CD14-positive monocyte (primary cell): ENCODE data around the gene CNOT1. TPM values are rescaled to one million over a fixed set of nuclear protein-coding genes. Genes with fewer than 3 reads are reported as not detected.

Experiments used
- DNase-seq, 3 donors: peaks; one replicate each; pipeline ENCODE4 v3.0.0-alpha.2; 2011 to 2022
- H2AFZ ChIP-seq: 2 replicates; pipeline ENCODE4 v1.6.0; 2012; ENCODE audit warnings: mild to moderate bottlenecking, low read depth, low read length, inconsistent platforms; ENCODE audit not compliant: insufficient read depth, poor library complexity, severe bottlenecking
- H3K27ac ChIP-seq, 2 donors: 1 replicate in 1 of 2; 2 replicates in 1 of 2; pipeline ENCODE4 v1.5.1; 2012 to 2013; ENCODE audit warnings: low read length in 2 of 2, control low read depth in 1 of 2, inconsistent platforms in 1 of 2, low read depth in 1 of 2, mild to moderate bottlenecking in 1 of 2
- H3K27me3 ChIP-seq, 2 donors: one replicate each; pipeline versions ENCODE4 v1.6.0 to v1.6.1; 2011 to 2013; ENCODE audit warnings: low read length in 2 of 2; ENCODE audit not compliant: control insufficient read depth in 2 of 2, insufficient read depth in 2 of 2
- H3K36me3 ChIP-seq, 2 donors: replicated peaks in 1 of 2; 1 replicate in 1 of 2; 2 replicates in 1 of 2; pipeline versions ENCODE4 v1.5.1 to v1.6.1; 2012 to 2013; ENCODE audit warnings: low read length in 2 of 2, control low read depth in 1 of 2, inconsistent platforms in 1 of 2, mild to moderate bottlenecking in 1 of 2; ENCODE audit not compliant: insufficient read depth in 2 of 2, control insufficient read depth in 1 of 2
- H3K4me1 ChIP-seq, 2 donors: 1 replicate in 1 of 2; 2 replicates in 1 of 2; pipeline versions ENCODE4 v1.5.1 to v1.6.1; 2012 to 2013; ENCODE audit warnings: low read length in 2 of 2, control low read depth in 1 of 2, inconsistent platforms in 1 of 2, mild to moderate bottlenecking in 1 of 2, moderate library complexity in 1 of 2; ENCODE audit not compliant: insufficient read depth in 2 of 2, control insufficient read depth in 1 of 2
- H3K4me2 ChIP-seq: replicated peaks from 2 replicates; pipeline ENCODE3; 2012; ENCODE audit warnings: low read length, moderate library complexity, mild to moderate bottlenecking; ENCODE audit not compliant: poor library complexity, severe bottlenecking; ENCODE audit errors: extremely low read depth
- H3K4me3 ChIP-seq, 3 experiments: fragments of 200-600 bp in 1 of 3; sonication (generic) in 1 of 3; replicated peaks in 1 of 3; 1 replicate in 2 of 3; 2 replicates in 1 of 3; pipeline ENCODE4 v1.5.1; 2011 to 2013; ENCODE audit warnings: low read length in 3 of 3, mild to moderate bottlenecking in 3 of 3, control low read depth in 2 of 3, low read depth in 2 of 3, inconsistent platforms in 1 of 3, moderate library complexity in 1 of 3
- H3K79me2 ChIP-seq: 2 replicates; pipeline ENCODE4 v1.6.0; 2012; ENCODE audit warnings: mild to moderate bottlenecking, control low read depth, inconsistent platforms, low read length, moderate library complexity; ENCODE audit not compliant: insufficient read depth
- H3K9ac ChIP-seq: 2 replicates; pipeline ENCODE4 v1.6.0; 2017; ENCODE audit warnings: low read length, mild to moderate bottlenecking; ENCODE audit not compliant: insufficient read depth, poor library complexity, severe bottlenecking
- H3K9me3 ChIP-seq, 2 donors: replicated peaks in 1 of 2; 1 replicate in 1 of 2; 2 replicates in 1 of 2; pipeline versions ENCODE4 v1.5.1 to v1.6.1; 2012 to 2013; ENCODE audit warnings: low read length in 2 of 2, control low read depth in 1 of 2; ENCODE audit not compliant: control insufficient read depth in 1 of 2, insufficient read depth in 1 of 2
- H4K20me1 ChIP-seq: 2 replicates; pipeline ENCODE4 v1.6.0; 2012; ENCODE audit warnings: mild to moderate bottlenecking, low read length, control low read depth, moderate library complexity; ENCODE audit not compliant: insufficient read depth
- H3K27ac Mint-ChIP-seq, 7 donors: one replicate each; pipeline ENCODE4 v1.8.0; 2020; ENCODE audit warnings: mild to moderate bottlenecking in 7 of 7, mixed read lengths in 7 of 7, moderate library complexity in 6 of 7, inconsistent platforms in 2 of 7
- H3K27me3 Mint-ChIP-seq, 3 donors: one replicate each; pipeline ENCODE4 v1.8.0; 2021 to 2022; ENCODE audit warnings: low read depth in 3 of 3, mild to moderate bottlenecking in 3 of 3, mixed read lengths in 3 of 3, moderate library complexity in 3 of 3, inconsistent platforms in 1 of 3
- H3K36me3 Mint-ChIP-seq, 2 donors: one replicate each; pipeline ENCODE4 v1.8.0; 2020; ENCODE audit warnings: mixed read lengths in 2 of 2, inconsistent platforms in 1 of 2, mild to moderate bottlenecking in 1 of 2
- H3K4me1 Mint-ChIP-seq: one replicate; pipeline ENCODE4 v1.8.0; 2020; ENCODE audit warnings: mild to moderate bottlenecking, mixed read lengths
- H3K4me3 Mint-ChIP-seq, 2 donors: one replicate each; pipeline ENCODE4 v1.8.0; 2020; ENCODE audit warnings: mild to moderate bottlenecking in 2 of 2, mixed read lengths in 2 of 2, moderate library complexity in 1 of 2
- H3K9me3 Mint-ChIP-seq, 7 donors: one replicate each; pipeline ENCODE4 v1.8.0; 2020 to 2022; ENCODE audit warnings: mixed read lengths in 7 of 7, mild to moderate bottlenecking in 6 of 7, moderate library complexity in 6 of 7, inconsistent platforms in 2 of 7
- CTCF ChIP-seq: fragments of 200-600 bp; IDR thresholded peaks from one replicate; pipeline ENCODE4 v1.8.0; 2022; ENCODE audit warnings: antibody characterized with exemption, mild to moderate bottlenecking
- WGBS: methylation state at CpG from one replicate; pipeline ENCODE4 v1.1.5; 2013; ENCODE audit warnings: missing lambda C conversion rate; ENCODE audit not compliant: insufficient coverage; 5-methylcytosine and 5-hydroxymethylcytosine counted together
- intact Hi-C, 2 donors: fragments of 100-400 bp; cut with micrococcal nuclease; formaldehyde crosslinking; loops; one replicate each; pipeline versions ENCODE4 v1.15.0 to v1.15.1; 2023
- polyA plus RNA-seq, 3 donors: library from polyadenylated mRNA; depleted of rRNA in 1 of 3; unstranded in 2 of 3; stranded (reverse) in 1 of 3; fragments of 300-500 nt in 2 of 3; fragments of >200 nt in 1 of 3; fragmentation: Illumina TruSeq in 2 of 3; gene quantifications; 1 replicate in 2 of 3; 2 replicates in 1 of 3; pipeline ENCODE4 v1.2.3, GENCODE V29; 2012 to 2021

Gene CNOT1
- polyA plus RNA-seq, 3 donors = 50.8 to 182 (median 60.8) TPM

- Mint-ChIP-seq H3K4me1 (peaks cover 11% of the 10 kb centered on the region), H3K27me3 (peaks cover 0 to 2% (median 0%) of the 10 kb centered on the region in 3 donors), H3K4me3 (no peak overlapping the region), H3K9me3 (no peaks in the 10 kb centered on the region), H3K27ac (no peak overlapping the region), H3K36me3 (peaks cover 16 to 17% of the 10 kb centered on the region in 2 donors)
- 100% methylated on average over 1 of the region's 3 CpGs for WGBS
- Histone ChIP-seq H3K27me3 (no peaks in the 10 kb centered on the region), H3K9ac (no peak overlapping the region), H3K4me1 (peaks cover 13 to 21% of the 10 kb centered on the region in 2 donors), H4K20me1 (peaks cover 22% of the 10 kb centered on the region), H3K36me3 (peaks cover 14 to 22% of the 10 kb centered on the region in 2 donors), H3K4me3 (no peak overlapping the region), H3K4me2 (no peak overlapping the region), H2AFZ (no peak overlapping the region), H3K79me2 (no peaks in the 10 kb centered on the region), H3K9me3 (no peaks in the 10 kb centered on the region), H3K27ac (no peak overlapping the region)
- no peak for TF ChIP-seq CTCF
- intact Hi-C loops = loop anchor here (2.0 to 10.0 kb wide), 3 partner anchors 111 to 151 kb away; partner anchors contain the start of gene CNOT1 (in 1 of the 2)
- DNase-seq = no peak
Measured at GRCh38 chr16:58513874-58514273, 115.8 kb downstream of the CNOT1 start.

GRCh38 chr16:58511933-58512815 lies 117.5 kb downstream of the CNOT1 start:
- Mint-ChIP-seq H3K36me3 (peaks cover 3 to 4% of the 10 kb centered on the region in 2 donors), H3K4me3 (no peak overlapping the region), H3K27ac (peak overlapping the region in 2 of 7 donors; percentile 33 to 50), H3K9me3 (no peaks in the 10 kb centered on the region), H3K27me3 (peaks cover 0 to 2% (median 0%) of the 10 kb centered on the region in 3 donors), H3K4me1 (peaks cover 11% of the 10 kb centered on the region)
- Histone ChIP-seq H3K36me3 (peaks cover 2 to 7% of the 10 kb centered on the region in 2 donors), H2AFZ (no peak overlapping the region), H3K4me3 (no peak overlapping the region), H3K4me2 (no peak overlapping the region), H3K4me1 (peaks cover 13 to 21% of the 10 kb centered on the region in 2 donors), H3K79me2 (no peaks in the 10 kb centered on the region), H3K27me3 (no peaks in the 10 kb centered on the region), H3K9me3 (no peaks in the 10 kb centered on the region), H4K20me1 (peaks cover 12% of the 10 kb centered on the region), H3K27ac (no peak overlapping the region), H3K9ac (no peak overlapping the region)
- TF ChIP-seq CTCF = peak; percentile 94
- intact Hi-C loops = loop anchor here (10.0 kb wide), 2 partner anchors 113 to 153 kb away; partner anchors contain the start of gene CNOT1 (in 1 of the 2)
- DNase-seq = peak; percentile 54 to 71 (median 68)
- WGBS = 47% methylated on average over 8 of the region's 17 CpGs
